H9 (cell line): ENCODE data around the gene PDE1C. TPM values are rescaled to one million over a fixed set of nuclear protein-coding genes. Genes with fewer than 3 reads are reported as not detected.

Experiments used
- DNase-seq: peaks from one replicate; pipeline ENCODE4 v3.0.0-alpha.2; 2017
- H2AFZ ChIP-seq: one replicate; pipeline ENCODE4 v1.6.1; 2013; ENCODE audit warnings: mild to moderate bottlenecking, low read length, control low read depth, moderate library complexity
- H2AK5ac ChIP-seq: 2 replicates; pipeline ENCODE4 v1.6.1; 2013; ENCODE audit warnings: low read length, control low read depth, mixed read lengths; ENCODE audit not compliant: insufficient read length
- H2BK120ac ChIP-seq: one replicate; pipeline ENCODE4 v1.6.1; 2013; ENCODE audit warnings: low read depth, mild to moderate bottlenecking, low read length, control low read depth, inconsistent platforms; ENCODE audit not compliant: poor library complexity, severe bottlenecking
- H2BK12ac ChIP-seq: 2 replicates; pipeline ENCODE4 v1.6.1; 2013; ENCODE audit warnings: low read length, control low read depth, mixed read lengths, low read depth; ENCODE audit not compliant: insufficient read length
- H2BK15ac ChIP-seq: 2 replicates; pipeline ENCODE4 v1.6.1; 2013; ENCODE audit warnings: low read depth, low read length, control low read depth
- H2BK20ac ChIP-seq: one replicate; pipeline ENCODE4 v1.6.1; 2013; ENCODE audit warnings: low read depth, mild to moderate bottlenecking, low read length, control low read depth, inconsistent platforms; ENCODE audit not compliant: poor library complexity, severe bottlenecking
- H2BK5ac ChIP-seq: 2 replicates; pipeline ENCODE4 v1.6.1; 2013; ENCODE audit warnings: low read length, control low read depth, mixed read lengths; ENCODE audit not compliant: insufficient read length
- H3K14ac ChIP-seq: 2 replicates; pipeline ENCODE4 v1.6.1; 2013; ENCODE audit warnings: low read length, control low read depth; ENCODE audit not compliant: insufficient read depth
- H3K18ac ChIP-seq: 2 replicates; pipeline ENCODE4 v1.6.1; 2013; ENCODE audit warnings: low read depth, mild to moderate bottlenecking, mixed read lengths, low read length, control low read depth; ENCODE audit not compliant: insufficient read length
- H3K23ac ChIP-seq: 2 replicates; pipeline ENCODE4 v1.6.1; 2013; ENCODE audit warnings: low read length, control low read depth, mixed read lengths, low read depth; ENCODE audit not compliant: insufficient read length
- H3K23me2 ChIP-seq: 2 replicates; pipeline ENCODE4 v1.6.1; 2013; ENCODE audit warnings: low read depth, mild to moderate bottlenecking, mixed read lengths, low read length, control low read depth; ENCODE audit not compliant: insufficient read length, poor library complexity, severe bottlenecking
- H3K27ac ChIP-seq: 2 replicates; pipeline ENCODE4 v1.5.1; 2013; ENCODE audit warnings: low read length, control low read depth, mixed read lengths, low read depth; ENCODE audit not compliant: insufficient read length
- H3K27me3 ChIP-seq: 2 replicates; pipeline ENCODE4 v1.6.1; 2013; ENCODE audit warnings: low read length, control low read depth, inconsistent platforms; ENCODE audit not compliant: insufficient read depth
- H3K4ac ChIP-seq: 2 replicates; pipeline ENCODE4 v1.6.1; 2013; ENCODE audit warnings: low read depth, mild to moderate bottlenecking, control low read depth, inconsistent platforms, low read length, moderate library complexity
- H3K4me1 ChIP-seq: 2 replicates; pipeline ENCODE4 v1.6.1; 2013; ENCODE audit warnings: low read length, control low read depth, inconsistent platforms; ENCODE audit not compliant: insufficient read depth
- H3K4me2 ChIP-seq: 2 replicates; pipeline ENCODE4 v1.6.1; 2013; ENCODE audit warnings: low read length, control low read depth, mixed read lengths; ENCODE audit not compliant: insufficient read length, insufficient read depth
- H3K56ac ChIP-seq: 2 replicates; pipeline ENCODE4 v1.6.1; 2013; ENCODE audit warnings: low read depth, mild to moderate bottlenecking, mixed read lengths, low read length, control low read depth; ENCODE audit not compliant: insufficient read length
- H3K79me1 ChIP-seq: 2 replicates; pipeline ENCODE4 v1.6.1; 2013; ENCODE audit warnings: low read depth, mild to moderate bottlenecking, moderate library complexity, low read length, control low read depth, inconsistent platforms; ENCODE audit not compliant: insufficient read depth, poor library complexity, severe bottlenecking
- H3K79me2 ChIP-seq: 2 replicates; pipeline ENCODE4 v1.6.1; 2013; ENCODE audit warnings: low read length, control low read depth, inconsistent platforms; ENCODE audit not compliant: insufficient read depth
- H3K9ac ChIP-seq: 2 replicates; pipeline ENCODE4 v1.6.1; 2013; ENCODE audit warnings: low read length, control low read depth, mixed read lengths; ENCODE audit not compliant: insufficient read length; ENCODE audit errors: extremely low read depth
- H3K9me3 ChIP-seq: one replicate; pipeline ENCODE4 v1.6.1; 2013; ENCODE audit warnings: low read depth, low read length, inconsistent platforms; ENCODE audit not compliant: control insufficient read depth
- H3T11ph ChIP-seq: one replicate; pipeline ENCODE4 v1.6.1; 2013; ENCODE audit warnings: mild to moderate bottlenecking, low read length, control low read depth, inconsistent platforms
- H4K20me1 ChIP-seq: one replicate; pipeline ENCODE4 v1.6.1; 2013; ENCODE audit not compliant: control insufficient read depth, insufficient read length, insufficient read depth
- H4K5ac ChIP-seq: 2 replicates; pipeline ENCODE4 v1.6.1; 2013; ENCODE audit warnings: low read depth, mild to moderate bottlenecking, mixed read lengths, low read length, control low read depth; ENCODE audit not compliant: insufficient read length
- H4K8ac ChIP-seq: replicated peaks from 2 replicates; pipeline ENCODE4 v1.6.1; 2013; ENCODE audit warnings: low read length, control low read depth, mixed read lengths, low read depth; ENCODE audit not compliant: insufficient read length
- H4K91ac ChIP-seq: 2 replicates; pipeline ENCODE4 v1.6.1; 2013; ENCODE audit warnings: low read depth, mild to moderate bottlenecking, moderate library complexity, mixed read lengths, low read length, control low read depth; ENCODE audit not compliant: insufficient read length
- H3K27ac Mint-ChIP-seq, 3 experiments: 2 replicates in 2 of 3; 3 replicates in 1 of 3; pipeline ENCODE4 v1.8.0; 2020 to 2021; ENCODE audit warnings: mixed read lengths in 3 of 3, mild to moderate bottlenecking in 1 of 3, moderate library complexity in 1 of 3
- H3K27me3 Mint-ChIP-seq: 2 replicates; pipeline ENCODE4 v1.8.0; 2021; ENCODE audit warnings: low read depth, mild to moderate bottlenecking, moderate library complexity, mixed read lengths
- H3K36me3 Mint-ChIP-seq, 3 experiments: 2 replicates in 2 of 3; 3 replicates in 1 of 3; pipeline ENCODE4 v1.8.0; 2020 to 2021; ENCODE audit warnings: low read depth in 3 of 3, mixed read lengths in 3 of 3; ENCODE audit not compliant: insufficient read depth in 1 of 3
- H3K4me1 Mint-ChIP-seq, 2 experiments: 2 replicates each; pipeline ENCODE4 v1.8.0; 2020; ENCODE audit warnings: mixed read lengths in 2 of 2
- H3K4me3 Mint-ChIP-seq, 2 experiments: 2 replicates in 1 of 2; 3 replicates in 1 of 2; pipeline ENCODE4 v1.8.0; 2020 to 2021; ENCODE audit warnings: mild to moderate bottlenecking in 2 of 2, mixed read lengths in 2 of 2, moderate library complexity in 1 of 2
- H3K9me3 Mint-ChIP-seq, 2 experiments: 2 replicates in 1 of 2; 3 replicates in 1 of 2; pipeline ENCODE4 v1.8.0; 2020; ENCODE audit warnings: mild to moderate bottlenecking in 2 of 2, mixed read lengths in 2 of 2, moderate library complexity in 1 of 2
- CTCF ChIP-seq: fragments of 200-600 bp; sonication (generic); conservative IDR thresholded peaks from 3 replicates; pipeline ENCODE4 v1.8.0; 2021; ENCODE audit warnings: antibody characterized with exemption, mild to moderate bottlenecking
- WGBS: extraction: QIAGEN DNeasy Blood & Tissue Kit; methylation state at CpG from one replicate; pipeline ENCODE4 v1.1.7; 2013; ENCODE audit warnings: missing lambda C conversion rate, low lambda C conversion rate, mixed read lengths; ENCODE audit not compliant: insufficient read length; ENCODE audit errors: extremely low coverage; 5-methylcytosine and 5-hydroxymethylcytosine counted together
- total RNA-seq: library from RNA; stranded (reverse); gene quantifications from 2 replicates; pipeline ENCODE4 v1.2.1, GENCODE V29; 2021

Gene PDE1C
- total RNA-seq, 1 experiment from 2014 or later = 0.17 TPM

GRCh38 chr7:31735991-31736982 is 333.9 kb downstream of the PDE1C start:
- H4K91ac ChIP-seq = no peak overlapping the region
- no peak overlapping the region for H3K14ac ChIP-seq
- no peaks in the 10 kb centered on the region; the same call in 1 of the 2 replicates for H3K27me3 ChIP-seq
- H2BK15ac ChIP-seq = no peak overlapping the region
- peaks cover 17% of the 10 kb centered on the region for H3K27me3 Mint-ChIP-seq
- no peak overlapping the region for H3K9ac ChIP-seq
- H3K4me1 Mint-ChIP-seq = peaks cover 0 to 4% of the 10 kb centered on the region in 2 experiments; a peak in 2 of 4 replicates
- no peak overlapping the region for H3K56ac ChIP-seq
- H2BK12ac ChIP-seq = no peak overlapping the region
- peak overlapping the region in 2 of 3 experiments; percentile 23 to 32; a peak in 2 of 7 replicates for H3K27ac Mint-ChIP-seq
- no peaks in the 10 kb centered on the region for H4K20me1 ChIP-seq
- H3K4ac ChIP-seq = no peak overlapping the region
- no peak overlapping the region for H3K4me3 Mint-ChIP-seq
- H2BK120ac ChIP-seq = no peak overlapping the region
- H3K27ac ChIP-seq = no peak overlapping the region
- WGBS = no CpG with 5 or more reads among the region's 11 CpGs
- H3K36me3 Mint-ChIP-seq = no peaks in the 10 kb centered on the region
- TF ChIP-seq CTCF = peak; percentile 95
- H3K18ac ChIP-seq = no peak overlapping the region
- H3K23me2 ChIP-seq = no peaks in the 10 kb centered on the region
- no peak overlapping the region for H2BK20ac ChIP-seq
- H2AK5ac ChIP-seq = no peak overlapping the region
- no peaks in the 10 kb centered on the region for H3K9me3 ChIP-seq
- H4K5ac ChIP-seq = no peak overlapping the region
- peak; percentile 74 for DNase-seq
- H2BK5ac ChIP-seq = no peak overlapping the region
- no peak overlapping the region for H3T11ph ChIP-seq
- no peaks in the 10 kb centered on the region for H3K4me1 ChIP-seq
- no peaks in the 10 kb centered on the region for H3K79me1 ChIP-seq
- no peaks in the 10 kb centered on the region for H3K79me2 ChIP-seq
- H2AFZ ChIP-seq = no peak overlapping the region
- H3K9me3 Mint-ChIP-seq = no peaks in the 10 kb centered on the region
- H3K23ac ChIP-seq = no peak overlapping the region
- no peak overlapping the region for H4K8ac ChIP-seq
- H3K4me2 ChIP-seq = no peak overlapping the region
